RWPE2 (cell line): Measurements from ENCODE around the gene PLXNA3.

Experiments
- ATAC-seq: fragments of 200-7000 bp; cut with Tn5 transposase; 3 replicates; pipeline ENCODE4 v1.9.1; 2021; ENCODE audit warnings: low read depth
- DNase-seq: peaks from one replicate; pipeline ENCODE4 v3.0.0-alpha.2; 2020; ENCODE audit warnings: low spot score
- H3K27ac ChIP-seq: fragments of 450-650 bp; 2 replicates; pipeline ENCODE4 v1.5.1; 2017; ENCODE audit warnings: mild to moderate bottlenecking; ENCODE audit not compliant: poor library complexity, severe bottlenecking
- H3K27me3 ChIP-seq: fragments of 250-450 bp; sonication (Bioruptor Pico); 2 replicates; pipeline ENCODE4 v1.5.1; 2021; ENCODE audit warnings: mild to moderate bottlenecking, moderate library complexity; ENCODE audit not compliant: insufficient read depth, poor library complexity, severe bottlenecking
- H3K36me3 ChIP-seq: fragments of 250-450 bp; sonication (Bioruptor Pico); 2 replicates; pipeline ENCODE4 v1.5.1; 2020; ENCODE audit warnings: low read depth, mild to moderate bottlenecking, moderate library complexity
- H3K4me1 ChIP-seq: fragments of 250-450 bp; sonication (Bioruptor Pico); 2 replicates; pipeline ENCODE4 v1.5.1; 2021; ENCODE audit warnings: mild to moderate bottlenecking, moderate library complexity; ENCODE audit not compliant: insufficient read depth, poor library complexity, severe bottlenecking
- H3K4me3 ChIP-seq: fragments of 250-450 bp; sonication (Bioruptor Pico); 2 replicates; pipeline ENCODE4 v1.5.1; 2021; ENCODE audit warnings: mild to moderate bottlenecking, moderate library complexity; ENCODE audit not compliant: severe bottlenecking
- H3K9me3 ChIP-seq: fragments of 250-450 bp; sonication (Bioruptor Pico); 2 replicates; pipeline ENCODE4 v1.5.1; 2021; ENCODE audit warnings: mild to moderate bottlenecking, moderate library complexity; ENCODE audit not compliant: severe bottlenecking
- CTCF ChIP-seq: fragments of 450-650 bp; IDR thresholded peaks from one replicate; pipeline ENCODE4 v1.5.1; 2017; ENCODE audit warnings: mild to moderate bottlenecking, moderate library complexity; ENCODE audit not compliant: poor library complexity, severe bottlenecking

Gene PLXNA3

GRCh38 chrX:154458116-154458953, at the start of gene PLXNA3:
PLXNA3 (plus strand) TSS chrX:154458281; CDS start chrX:154460184, 1,903 bp downstream.
- H3K9me3 ChIP-seq = no peaks in the 10 kb centered on the region
- no peaks in the 10 kb centered on the region for H3K27me3 ChIP-seq
- no peaks in the 10 kb centered on the region for H3K4me1 ChIP-seq
- ATAC-seq = peak; percentile 54
- peak within 1 kb of the TSS; percentile 60 for H3K27ac ChIP-seq
- peak within 1 kb of the TSS; percentile 90 for H3K4me3 ChIP-seq
- TF ChIP-seq CTCF = no peak
- peaks cover 8% of the 10 kb centered on the region for H3K36me3 ChIP-seq
- no peak for DNase-seq

- ATAC-seq (peak; percentile 14), DNase-seq (no peak)
- Histone ChIP-seq H3K27ac (peak overlapping the region; percentile 88), H3K36me3 (0 out of 2 replicates have a peak, but pooled peaks cover 7% of the 10 kb centered on the region), H3K4me1 (peaks cover 3% of the 10 kb centered on the region), H3K4me3 (peak overlapping the region; percentile 33), H3K9me3 (no peaks in the 10 kb centered on the region), H3K27me3 (no peaks in the 10 kb centered on the region)
- TF ChIP-seq CTCF = no peak
These were observed 49.3 kb upstream of the PLXNA3 start for GRCh38 chrX:154408659-154409221.

GRCh38 chrX:154409222-154409871, 48.7 kb upstream of the PLXNA3 start, which contains the start of gene DNASE1L1:
DNASE1L1 (minus strand) TSS chrX:154409254; CDS start chrX:154405568, 3,686 bp downstream.
- H3K27ac ChIP-seq = peak within 1 kb of the TSS; percentile 88

GRCh38 chrX:154411981-154412340, 46.1 kb upstream of the PLXNA3 start:
- no peaks in the 10 kb centered on the region for H3K27me3 ChIP-seq
- peaks cover 3% of the 10 kb centered on the region for H3K4me1 ChIP-seq
- TF ChIP-seq CTCF = no peak
- 0 out of 2 replicates have a peak, but pooled peaks cover 12% of the 10 kb centered on the region for H3K36me3 ChIP-seq
- H3K9me3 ChIP-seq = no peaks in the 10 kb centered on the region
- H3K4me3 ChIP-seq = peak overlapping the region; percentile 91
- DNase-seq (no peak), ATAC-seq (peak; percentile 49)
- peak overlapping the region; percentile 88 for H3K27ac ChIP-seq

More at GRCh38 chrX:154409222-154409871, 48.7 kb upstream of the PLXNA3 start, which contains the start of gene DNASE1L1:
- Histone ChIP-seq H3K9me3 (no peaks in the 10 kb centered on the region), H3K27me3 (no peaks in the 10 kb centered on the region), H3K36me3 (0 out of 2 replicates have a peak, but pooled peaks cover 12% of the 10 kb centered on the region), H3K4me1 (peaks cover 3% of the 10 kb centered on the region), H3K4me3 (peak within 1 kb of the TSS; percentile 33)
- no peak for TF ChIP-seq CTCF
- DNase-seq = peak; percentile 92
- peak; percentile 88 for ATAC-seq
